Osteocyte (in vitro differentiated cells): ENCODE data around the gene RSPH3. TPM values are rescaled to one million over a fixed set of nuclear protein-coding genes. Genes with fewer than 3 reads are reported as not detected.

Source experiments
- DNase-seq: peaks from one replicate; pipeline ENCODE4 v3.0.0; 2021; ENCODE audit warnings: mixed read lengths; ENCODE audit not compliant: unreplicated experiment; ENCODE audit errors: extremely low spot score
- H3K27ac Mint-ChIP-seq: one replicate; pipeline ENCODE4 v1.8.0; 2021; ENCODE audit warnings: mild to moderate bottlenecking, mixed read lengths; ENCODE audit not compliant: unreplicated experiment
- H3K27me3 Mint-ChIP-seq: one replicate; pipeline ENCODE4 v1.8.0; 2021; ENCODE audit warnings: mixed read lengths; ENCODE audit not compliant: unreplicated experiment
- H3K36me3 Mint-ChIP-seq: one replicate; pipeline ENCODE4 v1.8.0; 2021; ENCODE audit warnings: mixed read lengths; ENCODE audit not compliant: unreplicated experiment
- H3K4me1 Mint-ChIP-seq: one replicate; pipeline ENCODE4 v1.8.0; 2021; ENCODE audit warnings: mixed read lengths; ENCODE audit not compliant: unreplicated experiment
- H3K4me3 Mint-ChIP-seq: one replicate; pipeline ENCODE4 v1.8.0; 2021; ENCODE audit warnings: mild to moderate bottlenecking, moderate library complexity, mixed read lengths; ENCODE audit not compliant: unreplicated experiment
- H3K9me3 Mint-ChIP-seq: one replicate; pipeline ENCODE4 v1.8.0; 2021; ENCODE audit warnings: mixed read lengths; ENCODE audit not compliant: unreplicated experiment
- total RNA-seq: library from RNA; stranded (reverse); gene quantifications from 2 replicates; pipeline ENCODE4 v1.2.1, GENCODE V29; 2021
- TF ChIP-seq, protein P1 (sequence below): fragments of 200-600 bp; sonication (generic); IDR thresholded peaks from 2 replicates; pipeline ENCODE4 v1.5.0; 2021; ENCODE audit warnings: antibody characterized with exemption, mild to moderate bottlenecking, moderate library complexity

RSPH3 gene
- total RNA-seq, 1 donor from 2014 or later: 7.1 TPM

DNA sequence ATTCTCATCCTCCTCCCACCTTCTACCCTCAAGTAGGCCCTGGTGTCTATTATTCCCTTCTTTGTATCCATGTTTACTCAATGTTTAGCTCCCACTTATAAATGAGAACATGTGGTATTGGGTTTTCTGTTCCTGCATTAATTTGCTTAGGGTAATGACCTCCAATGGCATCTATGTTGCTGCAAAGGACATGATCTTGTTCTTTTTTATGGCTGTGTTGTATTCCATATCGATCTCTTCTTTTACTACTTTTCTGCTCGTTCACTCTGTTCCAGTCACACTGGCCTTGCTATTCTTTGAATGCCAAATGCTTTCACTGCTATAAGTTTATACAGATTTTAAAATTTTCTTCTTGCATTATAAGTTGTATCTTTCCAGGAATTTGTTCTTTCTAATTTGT is 57.7 kb downstream of the RSPH3 start:
- H3K4me1 Mint-ChIP-seq: no peaks in the 10 kb centered on the region
- H3K27me3 Mint-ChIP-seq: no peaks in the 10 kb centered on the region
- no peak overlapping the region for H3K4me3 Mint-ChIP-seq
- H3K36me3 Mint-ChIP-seq: peaks cover 3% of the 10 kb centered on the region
- H3K9me3 Mint-ChIP-seq: peaks cover 13% of the 10 kb centered on the region
- H3K27ac Mint-ChIP-seq: no peak overlapping the region
- TF ChIP-seq, protein P1, sequence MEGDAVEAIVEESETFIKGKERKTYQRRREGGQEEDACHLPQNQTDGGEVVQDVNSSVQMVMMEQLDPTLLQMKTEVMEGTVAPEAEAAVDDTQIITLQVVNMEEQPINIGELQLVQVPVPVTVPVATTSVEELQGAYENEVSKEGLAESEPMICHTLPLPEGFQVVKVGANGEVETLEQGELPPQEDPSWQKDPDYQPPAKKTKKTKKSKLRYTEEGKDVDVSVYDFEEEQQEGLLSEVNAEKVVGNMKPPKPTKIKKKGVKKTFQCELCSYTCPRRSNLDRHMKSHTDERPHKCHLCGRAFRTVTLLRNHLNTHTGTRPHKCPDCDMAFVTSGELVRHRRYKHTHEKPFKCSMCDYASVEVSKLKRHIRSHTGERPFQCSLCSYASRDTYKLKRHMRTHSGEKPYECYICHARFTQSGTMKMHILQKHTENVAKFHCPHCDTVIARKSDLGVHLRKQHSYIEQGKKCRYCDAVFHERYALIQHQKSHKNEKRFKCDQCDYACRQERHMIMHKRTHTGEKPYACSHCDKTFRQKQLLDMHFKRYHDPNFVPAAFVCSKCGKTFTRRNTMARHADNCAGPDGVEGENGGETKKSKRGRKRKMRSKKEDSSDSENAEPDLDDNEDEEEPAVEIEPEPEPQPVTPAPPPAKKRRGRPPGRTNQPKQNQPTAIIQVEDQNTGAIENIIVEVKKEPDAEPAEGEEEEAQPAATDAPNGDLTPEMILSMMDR: no peak
- no peak for DNase-seq

DNA sequence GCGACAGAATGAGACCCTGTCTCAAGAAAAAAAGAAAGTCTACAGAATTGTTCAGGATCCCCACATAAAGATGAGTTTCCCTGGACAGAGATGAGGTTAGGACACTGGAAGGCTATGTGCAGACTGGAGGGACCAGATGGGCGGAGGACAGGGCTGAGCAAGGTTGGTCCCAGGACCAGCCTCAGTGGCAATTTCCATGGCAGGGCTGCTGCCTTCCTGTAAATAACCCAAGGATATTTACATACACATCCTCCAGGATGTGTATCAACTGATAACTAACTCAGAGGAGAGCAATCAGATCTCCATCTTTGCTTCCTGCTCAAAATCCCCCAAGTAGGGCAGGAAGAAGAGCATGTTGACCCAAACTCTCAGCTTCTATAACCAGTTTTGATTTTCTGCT is 58.8 kb downstream of the RSPH3 start:
- no peaks in the 10 kb centered on the region for H3K4me1 Mint-ChIP-seq
- DNase-seq: no peak
- TF ChIP-seq, protein P1: no peak
- H3K9me3 Mint-ChIP-seq: peaks cover 13% of the 10 kb centered on the region
- H3K4me3 Mint-ChIP-seq: no peak overlapping the region
- no peaks in the 10 kb centered on the region for H3K27me3 Mint-ChIP-seq
- H3K27ac Mint-ChIP-seq: no peak overlapping the region
- H3K36me3 Mint-ChIP-seq: peaks cover 3% of the 10 kb centered on the region

DNA sequence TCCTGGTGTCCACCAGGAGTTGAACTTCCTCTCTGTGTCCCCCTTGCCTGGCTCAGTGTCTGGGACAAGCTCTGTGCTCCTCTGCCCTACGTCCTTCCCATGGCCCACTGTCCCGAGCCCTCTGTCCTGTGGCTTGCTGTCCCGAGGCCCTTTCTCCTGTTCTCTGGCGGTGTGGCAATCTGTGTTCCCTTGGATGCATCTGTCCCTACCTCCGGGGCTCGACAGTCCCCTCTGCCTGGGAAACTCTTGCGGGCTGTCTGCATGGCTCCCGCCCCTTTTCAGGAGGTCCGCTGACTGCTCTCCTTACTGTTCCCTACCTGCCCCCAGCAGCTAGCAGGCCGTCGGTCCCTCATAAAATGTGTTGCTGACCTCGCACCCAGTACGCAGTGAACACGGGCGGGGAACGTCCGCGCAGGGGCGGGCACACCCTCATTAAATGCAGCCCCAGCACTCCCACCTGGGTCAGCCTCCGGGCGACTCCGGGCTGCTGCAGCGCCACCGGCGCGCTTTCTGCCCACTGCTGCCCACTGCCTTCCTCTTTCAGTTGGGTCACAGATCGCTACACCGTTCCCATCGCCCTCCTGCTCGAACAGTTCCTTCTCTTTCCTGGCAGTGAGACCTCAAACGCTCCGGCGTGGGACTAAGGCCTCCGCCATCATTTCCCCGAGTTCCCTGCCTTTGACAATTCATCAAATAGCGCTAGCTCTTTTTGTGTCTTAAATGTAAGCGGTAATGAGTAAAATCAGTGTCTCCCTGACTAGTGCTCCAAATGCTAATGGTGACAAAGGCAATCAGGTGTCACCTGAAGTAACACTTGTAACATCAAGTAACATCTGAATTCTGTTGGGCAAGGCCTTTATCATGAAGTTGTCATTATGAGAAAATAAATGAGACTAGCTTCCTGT is 60.5 kb downstream of the RSPH3 start:
- no peak overlapping the region for H3K4me3 Mint-ChIP-seq
- H3K9me3 Mint-ChIP-seq: peaks cover 13% of the 10 kb centered on the region
- H3K4me1 Mint-ChIP-seq: no peaks in the 10 kb centered on the region
- TF ChIP-seq, protein P1: no peak
- no peak for DNase-seq
- H3K27me3 Mint-ChIP-seq: no peaks in the 10 kb centered on the region
- H3K27ac Mint-ChIP-seq: no peak overlapping the region
- H3K36me3 Mint-ChIP-seq: peaks cover 3% of the 10 kb centered on the region

DNA sequence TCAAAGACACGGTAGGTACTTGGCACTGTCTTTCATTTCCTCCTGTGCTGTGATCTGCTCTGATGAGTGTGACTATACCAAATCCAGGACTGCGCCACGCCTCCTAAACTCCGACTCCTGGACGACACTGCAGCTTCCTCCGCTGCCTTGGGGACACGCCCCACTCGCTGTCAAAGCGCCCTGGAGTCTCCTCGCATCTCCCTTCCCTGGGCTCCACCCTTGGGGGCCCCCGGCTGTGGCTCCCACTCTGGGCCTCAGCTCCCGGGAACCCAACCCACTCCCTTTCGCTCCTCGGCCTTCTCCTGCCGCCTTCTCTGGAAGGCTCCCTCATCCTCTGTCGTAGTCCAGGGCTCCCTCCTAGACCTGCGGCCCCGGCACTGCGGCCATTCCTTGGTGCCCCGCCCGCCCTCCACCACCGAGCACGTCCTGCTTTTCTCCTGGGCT is 61.2 kb downstream of the RSPH3 start:
- peaks cover 3% of the 10 kb centered on the region for H3K36me3 Mint-ChIP-seq
- no peaks in the 10 kb centered on the region for H3K4me1 Mint-ChIP-seq
- no peak overlapping the region for H3K27ac Mint-ChIP-seq
- peaks cover 13% of the 10 kb centered on the region for H3K9me3 Mint-ChIP-seq
- H3K27me3 Mint-ChIP-seq: no peaks in the 10 kb centered on the region
- H3K4me3 Mint-ChIP-seq: no peak overlapping the region
- no peak for DNase-seq
- TF ChIP-seq, protein P1: no peak

DNA sequence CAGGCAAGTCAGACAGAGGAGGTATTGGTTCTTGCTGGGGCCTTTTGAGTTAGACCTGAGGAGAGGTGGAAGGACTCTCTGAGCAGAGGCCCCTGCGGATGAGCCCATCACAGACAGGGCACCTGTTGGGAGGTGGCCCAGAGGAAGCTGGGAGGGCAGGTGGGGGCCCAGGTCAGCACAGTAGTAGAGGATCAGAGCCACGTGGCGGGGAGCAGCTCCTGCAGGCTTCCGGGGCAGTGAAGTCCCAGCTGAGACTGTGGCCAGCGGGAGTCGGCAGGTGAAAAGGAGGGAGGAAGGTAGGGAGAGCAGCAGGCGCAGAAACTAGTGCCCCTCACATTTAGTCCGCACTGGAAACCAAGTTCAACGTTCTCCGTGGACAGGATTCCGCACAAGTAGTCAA is 61.8 kb downstream of the RSPH3 start:
- DNase-seq: no peak
- no peaks in the 10 kb centered on the region for H3K4me1 Mint-ChIP-seq
- TF ChIP-seq, protein P1: no peak
- H3K36me3 Mint-ChIP-seq: peaks cover 3% of the 10 kb centered on the region
- H3K9me3 Mint-ChIP-seq: peaks cover 12% of the 10 kb centered on the region
- H3K4me3 Mint-ChIP-seq: no peak overlapping the region
- no peak overlapping the region for H3K27ac Mint-ChIP-seq
- H3K27me3 Mint-ChIP-seq: no peaks in the 10 kb centered on the region
